ENCODE results near the gene VWF.

VWF gene

DNA sequence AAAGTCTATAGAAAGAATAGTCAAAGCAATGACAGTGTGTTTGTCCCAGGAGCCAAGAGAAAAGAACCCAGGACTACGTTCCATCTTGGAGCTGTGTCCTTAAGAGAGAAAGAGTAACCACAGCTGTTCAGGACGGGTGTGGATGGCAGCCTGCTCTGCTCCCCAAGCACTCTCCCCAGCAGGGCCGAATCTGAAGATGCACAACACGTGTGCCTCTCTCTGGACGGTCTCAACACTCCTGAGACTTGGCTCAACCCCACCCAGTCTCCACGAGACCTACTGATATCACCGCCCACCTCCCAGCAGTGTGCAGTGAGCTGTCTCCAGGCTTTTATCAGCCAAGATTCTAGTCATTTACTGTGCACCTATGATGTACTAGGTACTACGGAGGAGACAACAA is 152.1 kb downstream of the VWF start:
- Histone ChIP-seq H3K4me3 (no peak overlapping the region), H3K27ac (no peak overlapping the region)

- no peak overlapping the region for H3K4me3 ChIP-seq
Observed at GRCh38 chr12:5971194-5971850, 153.1 kb downstream of the VWF start.

GRCh38 chr12:5969974-5970690 is 154.3 kb downstream of the VWF start:
- no peak overlapping the region for H3K4me3 ChIP-seq
- no peak overlapping the region for H3K27ac ChIP-seq

More at GRCh38 chr12:5971194-5971850, 153.1 kb downstream of the VWF start:
- H3K27ac ChIP-seq: no peak overlapping the region

DNA sequence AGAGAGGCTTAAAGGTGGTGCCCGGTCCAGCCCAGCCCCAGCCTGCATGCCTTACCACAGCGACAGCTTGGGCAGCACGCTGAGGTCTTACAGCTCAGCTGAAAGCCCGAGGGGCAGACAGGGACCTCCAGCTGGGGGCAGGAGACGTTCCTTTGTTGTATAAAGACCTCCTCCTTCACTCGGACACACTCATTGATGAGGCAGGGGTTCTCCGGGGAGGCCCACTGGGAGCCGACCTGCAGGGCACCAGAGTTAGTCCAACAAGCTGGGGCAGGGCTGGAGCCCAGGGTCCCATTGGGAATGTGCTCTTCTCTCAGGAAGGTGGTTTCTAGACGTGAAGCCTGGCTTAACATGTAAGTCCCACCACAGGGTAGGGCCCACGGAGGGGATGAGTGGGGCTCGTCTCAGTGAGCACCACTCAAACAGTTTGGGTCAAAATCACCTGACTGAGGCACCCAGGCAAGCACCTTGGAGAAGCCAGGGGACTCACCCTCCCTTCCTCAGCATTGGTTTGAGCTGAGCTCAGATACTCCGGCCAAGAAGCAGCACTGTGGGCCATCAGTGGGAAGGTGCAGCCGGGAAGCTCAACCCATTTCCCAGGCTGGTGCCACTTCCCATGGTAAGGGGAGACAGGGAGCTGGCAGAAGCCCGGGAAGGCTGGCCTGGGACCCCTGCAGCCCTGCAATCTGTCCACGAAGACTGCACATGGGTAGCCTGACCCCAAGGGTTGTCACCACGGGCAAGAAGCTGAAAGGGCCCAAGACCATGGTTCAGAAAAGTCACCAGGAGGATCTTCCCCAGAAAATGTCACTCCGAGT is 155.1 kb downstream of the VWF start:
- Histone ChIP-seq H3K27ac (no peak overlapping the region), H3K4me3 (no peak overlapping the region)

GRCh38 chr12:5967645-5968415 is 156.6 kb downstream of the VWF start:
- Histone ChIP-seq H3K27ac (no peak overlapping the region), H3K4me3 (no peak overlapping the region)

- no peak overlapping the region for H3K27ac ChIP-seq
- no peak overlapping the region for H3K4me3 ChIP-seq
Observed at GRCh38 chr12:5966486-5967095, 157.9 kb downstream of the VWF start.

DNA sequence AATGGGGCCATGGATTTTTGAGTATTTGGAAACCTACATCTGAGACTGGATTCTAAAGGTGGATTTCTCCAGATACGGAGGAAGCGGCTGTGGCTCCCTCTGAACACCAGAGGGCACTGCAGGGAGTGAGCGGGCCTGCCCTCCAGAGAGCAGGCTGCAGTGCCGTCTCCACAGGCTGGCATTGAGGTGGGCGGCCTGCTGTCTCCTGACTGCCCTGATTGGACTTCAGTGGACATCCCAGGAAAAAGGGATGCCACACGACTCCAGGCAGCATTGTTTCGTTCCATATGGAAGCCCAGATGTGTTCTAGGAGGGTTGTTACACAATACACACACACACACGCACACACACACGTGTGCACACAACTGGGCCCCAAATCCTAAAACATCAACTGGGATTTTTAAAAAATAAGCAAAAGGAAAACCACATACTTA is 158.5 kb downstream of the VWF start:
- Histone ChIP-seq H3K4me3 (no peak overlapping the region), H3K27ac (no peak overlapping the region)

DNA sequence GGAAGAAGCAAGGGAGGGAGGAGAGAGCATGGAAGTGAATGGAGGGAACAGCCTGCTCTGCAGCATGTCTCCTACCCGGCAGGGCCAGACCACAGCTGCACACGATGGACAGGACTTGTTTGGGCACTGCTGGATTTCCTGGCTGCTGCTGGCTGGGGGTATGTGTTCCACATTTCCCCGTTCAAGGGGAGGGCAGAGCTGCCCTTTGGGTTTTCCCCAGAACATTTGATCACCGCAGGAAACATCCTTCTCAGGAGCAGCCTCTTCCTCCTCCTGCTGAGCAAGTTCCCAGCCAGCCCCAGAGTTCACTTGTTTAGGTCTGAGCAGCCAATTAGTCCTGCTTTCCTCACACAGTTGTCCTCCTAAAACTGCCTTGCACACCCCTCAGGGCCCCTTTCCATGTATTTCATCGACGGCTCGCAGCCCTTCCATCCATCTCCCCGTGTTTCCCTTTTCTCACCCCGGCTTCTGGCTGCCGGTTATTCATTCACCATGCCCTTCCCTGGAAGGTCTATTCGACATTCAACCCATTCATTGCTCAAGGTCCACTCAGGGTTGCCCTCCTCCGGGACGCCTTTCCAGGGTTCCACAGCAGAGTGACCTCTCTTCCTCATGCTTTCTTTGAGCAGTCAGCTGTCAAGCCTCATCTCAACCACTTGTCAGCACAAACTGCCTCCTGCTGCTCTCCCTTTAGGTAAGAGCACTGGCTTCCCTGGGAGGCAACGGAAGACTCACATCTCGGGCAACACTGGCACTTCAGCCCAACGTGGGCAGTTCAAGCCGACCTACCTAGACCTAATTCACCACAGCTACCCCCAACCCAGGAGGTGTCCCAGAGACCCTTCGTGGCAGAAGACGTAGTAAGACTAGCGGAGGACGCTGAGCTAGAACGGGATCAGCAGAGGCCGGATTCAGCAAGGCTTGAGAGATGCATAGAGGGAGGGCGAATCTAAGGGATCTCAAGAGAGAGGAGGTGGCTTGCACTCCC is 159.3 kb downstream of the VWF start:
- no peak overlapping the region for H3K27ac ChIP-seq
- H3K4me3 ChIP-seq: no peak overlapping the region

- Histone ChIP-seq H3K27ac (no peak overlapping the region), H3K4me3 (no peak overlapping the region)
Observed at GRCh38 chr12:5963515-5963914, 161.0 kb downstream of the VWF start.

DNA sequence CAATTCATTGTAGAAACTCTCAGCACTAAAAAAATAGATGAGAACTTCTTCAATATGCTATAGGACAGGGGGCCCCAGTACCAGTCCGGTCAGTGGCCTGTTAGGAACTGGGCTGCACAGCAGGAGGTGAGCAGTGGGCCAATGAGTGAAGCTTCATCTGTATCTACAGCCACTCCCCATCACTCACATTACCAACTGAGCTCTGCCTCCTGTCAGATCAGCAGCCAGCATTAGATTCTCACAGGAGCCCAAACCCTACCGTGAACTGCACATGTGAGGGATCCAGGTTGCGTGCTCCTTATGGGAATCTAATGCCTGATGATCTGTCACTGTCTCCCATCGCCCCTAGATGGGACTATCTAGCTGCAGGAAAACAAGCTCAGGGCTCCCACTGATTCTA is 163.7 kb downstream of the VWF start:
- no peak overlapping the region for H3K4me3 ChIP-seq

GRCh38 chr12:5956987-5957386 is 167.5 kb downstream of the VWF start:
- no peak overlapping the region for H3K4me3 ChIP-seq
- no peak overlapping the region for H3K27ac ChIP-seq

More for the DNA sequence above, 163.7 kb downstream of the VWF start:
- no peak overlapping the region for H3K27ac ChIP-seq

DNA sequence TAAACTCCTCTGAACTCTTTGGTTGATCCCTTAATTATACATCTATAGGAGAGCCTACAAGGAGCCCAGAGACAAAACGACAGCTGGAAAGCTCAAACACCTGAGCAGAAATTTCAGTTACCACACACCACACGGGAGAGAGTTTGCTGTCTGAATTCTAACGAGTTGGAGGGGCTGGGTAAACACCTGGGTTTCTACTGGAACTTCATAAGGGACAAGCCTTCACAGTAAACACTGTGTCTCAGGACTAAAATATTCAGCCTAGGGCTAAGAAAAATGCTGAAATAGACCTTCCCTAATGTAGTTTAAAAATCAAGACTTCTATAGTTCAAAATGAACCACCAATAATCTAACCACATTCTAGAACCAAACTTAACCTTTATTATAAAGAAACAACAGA is 169.8 kb downstream of the VWF start:
- no peak overlapping the region for H3K4me3 ChIP-seq
- H3K27ac ChIP-seq: no peak overlapping the region

- H3K4me3 ChIP-seq: no peak overlapping the region
- no peak overlapping the region for H3K27ac ChIP-seq
Observed at GRCh38 chr12:5953835-5954586, 170.5 kb downstream of the VWF start.

GRCh38 chr12:5952031-5952430 is 172.4 kb downstream of the VWF start:
- Histone ChIP-seq H3K4me3 (no peak overlapping the region), H3K27ac (no peak overlapping the region)

DNA sequence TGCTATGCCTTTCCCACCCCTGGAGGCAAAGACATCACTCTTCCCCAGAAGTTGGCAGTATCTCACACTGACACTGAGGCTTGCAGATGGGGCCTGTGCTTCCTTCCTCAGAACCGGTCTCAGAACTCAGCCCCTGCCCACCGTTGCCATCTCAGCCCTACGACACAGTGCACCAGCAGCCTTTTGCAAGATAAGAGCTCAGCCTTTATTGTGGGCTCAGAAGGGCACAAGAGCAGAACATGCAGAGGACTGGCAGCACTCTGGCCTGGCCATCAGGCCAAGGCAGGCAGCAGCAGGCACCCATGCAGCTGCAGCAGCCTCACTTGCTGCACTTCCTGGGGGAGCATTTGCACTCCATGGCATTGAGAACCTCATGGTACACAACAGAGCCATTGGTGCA is 175.8 kb downstream of the VWF start:
- Histone ChIP-seq H3K4me3 (no peak overlapping the region), H3K27ac (no peak overlapping the region)

DNA sequence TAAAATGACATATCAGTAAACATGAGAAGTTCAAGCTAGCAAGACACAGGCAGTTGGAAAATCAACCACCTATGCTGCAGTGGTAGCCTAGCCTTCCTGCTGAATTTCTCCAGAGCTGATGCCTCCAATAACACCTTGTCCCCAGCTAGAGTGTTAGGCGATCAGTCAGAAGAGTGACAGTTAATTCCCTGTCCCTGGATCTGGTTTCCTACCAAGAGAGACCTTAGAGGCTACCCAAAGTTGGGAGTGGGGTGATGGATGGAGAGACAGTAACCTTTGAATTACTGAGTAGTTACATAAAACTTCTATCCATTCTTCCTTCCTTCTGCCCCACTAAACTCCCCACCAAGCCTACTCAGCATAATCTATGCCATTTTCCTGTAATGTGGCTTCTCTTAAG is 177.5 kb downstream of the VWF start:
- H3K27ac ChIP-seq: no peak overlapping the region

GRCh38 chr12:5946388-5946787 is 178.1 kb downstream of the VWF start:
- H3K27ac ChIP-seq: no peak overlapping the region
- no peak overlapping the region for H3K4me3 ChIP-seq

More for the DNA sequence above, 177.5 kb downstream of the VWF start:
- H3K4me3 ChIP-seq: no peak overlapping the region

Data from skin epidermis (tissue), 12 donors.